T-helper 2 cell treated with Interferon-gamma antibody and Interleukin-4, amounts not matched to agents 5 μg/mL and 100 μg/mL, for 36 hours (primary cell): ENCODE measurements around the gene CDX1.
A peak's percentile ranks its signal among the peaks of the same experiment; 100 is the strongest.

Source experiments
- DNase-seq: peaks from one replicate; pipeline ENCODE4 v3.0.0; 2021; ENCODE audit warnings: low spot score
- H3K27ac Mint-ChIP-seq: one replicate; pipeline ENCODE4 v1.8.0; 2021; ENCODE audit warnings: mild to moderate bottlenecking, mixed read lengths
- H3K27me3 Mint-ChIP-seq: one replicate; pipeline ENCODE4 v1.8.0; 2021; ENCODE audit warnings: low read depth, mixed read lengths
- H3K36me3 Mint-ChIP-seq: one replicate; pipeline ENCODE4 v1.8.0; 2021; ENCODE audit warnings: low read depth, mixed read lengths
- H3K4me1 Mint-ChIP-seq: one replicate; pipeline ENCODE4 v1.8.0; 2021; ENCODE audit warnings: low read depth, mixed read lengths
- H3K4me3 Mint-ChIP-seq: one replicate; pipeline ENCODE4 v1.8.0; 2022; ENCODE audit warnings: mild to moderate bottlenecking, moderate library complexity, mixed read lengths
- H3K9me3 Mint-ChIP-seq: one replicate; pipeline ENCODE4 v1.8.0; 2021; ENCODE audit warnings: mixed read lengths

The CDX1 gene

GRCh38 chr5:150125334-150125733 lies 41.2 kb upstream of the CDX1 start:
- H3K4me1 Mint-ChIP-seq = peaks cover 3% of the 10 kb centered on the region
- no peak overlapping the region for H3K27ac Mint-ChIP-seq
- DNase-seq = no peak
- H3K4me3 Mint-ChIP-seq = no peak overlapping the region
- no peaks in the 10 kb centered on the region for H3K36me3 Mint-ChIP-seq
- H3K27me3 Mint-ChIP-seq = no peaks in the 10 kb centered on the region
- no peaks in the 10 kb centered on the region for H3K9me3 Mint-ChIP-seq

GRCh38 chr5:150126199-150126920 lies 40.2 kb upstream of the CDX1 start:
- no peaks in the 10 kb centered on the region for H3K9me3 Mint-ChIP-seq
- peaks cover 3% of the 10 kb centered on the region for H3K4me1 Mint-ChIP-seq
- H3K36me3 Mint-ChIP-seq = no peaks in the 10 kb centered on the region
- no peak overlapping the region for H3K4me3 Mint-ChIP-seq
- H3K27me3 Mint-ChIP-seq = no peaks in the 10 kb centered on the region
- DNase-seq = no peak
- H3K27ac Mint-ChIP-seq = no peak overlapping the region

GRCh38 chr5:150126921-150127265 lies 39.7 kb upstream of the CDX1 start:
- Mint-ChIP-seq H3K36me3 (no peaks in the 10 kb centered on the region), H3K27me3 (no peaks in the 10 kb centered on the region), H3K4me3 (no peak overlapping the region), H3K4me1 (peaks cover 2% of the 10 kb centered on the region), H3K9me3 (no peaks in the 10 kb centered on the region), H3K27ac (no peak overlapping the region)
- DNase-seq = no peak

GRCh38 chr5:150129454-150129812 lies 37.1 kb upstream of the CDX1 start:
- no peaks in the 10 kb centered on the region for H3K27me3 Mint-ChIP-seq
- H3K9me3 Mint-ChIP-seq = no peaks in the 10 kb centered on the region
- no peaks in the 10 kb centered on the region for H3K4me1 Mint-ChIP-seq
- no peak overlapping the region for H3K27ac Mint-ChIP-seq
- H3K4me3 Mint-ChIP-seq = no peak overlapping the region
- no peak for DNase-seq
- no peaks in the 10 kb centered on the region for H3K36me3 Mint-ChIP-seq

- Mint-ChIP-seq H3K27me3 (no peaks in the 10 kb centered on the region), H3K27ac (no peak overlapping the region), H3K36me3 (no peaks in the 10 kb centered on the region), H3K4me1 (no peaks in the 10 kb centered on the region), H3K4me3 (no peak overlapping the region), H3K9me3 (no peaks in the 10 kb centered on the region)
- DNase-seq = peak; percentile 19
Observed at GRCh38 chr5:150129813-150130492, 36.6 kb upstream of the CDX1 start.

- Mint-ChIP-seq H3K27me3 (no peaks in the 10 kb centered on the region), H3K27ac (no peak overlapping the region), H3K36me3 (no peaks in the 10 kb centered on the region), H3K4me3 (no peak overlapping the region), H3K4me1 (no peaks in the 10 kb centered on the region), H3K9me3 (no peaks in the 10 kb centered on the region)
- no peak for DNase-seq
Observed at GRCh38 chr5:150130493-150130922, 36.1 kb upstream of the CDX1 start.

- no peak for DNase-seq
- Mint-ChIP-seq H3K27ac (no peak overlapping the region), H3K4me3 (no peak overlapping the region), H3K4me1 (no peaks in the 10 kb centered on the region), H3K27me3 (no peaks in the 10 kb centered on the region), H3K9me3 (no peaks in the 10 kb centered on the region), H3K36me3 (no peaks in the 10 kb centered on the region)
Observed at GRCh38 chr5:150131461-150131860, 35.1 kb upstream of the CDX1 start.

GRCh38 chr5:150131978-150132694 lies 34.4 kb upstream of the CDX1 start:
- Mint-ChIP-seq H3K36me3 (no peaks in the 10 kb centered on the region), H3K27ac (no peak overlapping the region), H3K27me3 (no peaks in the 10 kb centered on the region), H3K4me1 (no peaks in the 10 kb centered on the region), H3K9me3 (no peaks in the 10 kb centered on the region), H3K4me3 (no peak overlapping the region)
- no peak for DNase-seq

- Mint-ChIP-seq H3K4me1 (no peaks in the 10 kb centered on the region), H3K9me3 (no peaks in the 10 kb centered on the region), H3K4me3 (no peak overlapping the region), H3K27ac (no peak overlapping the region), H3K27me3 (no peaks in the 10 kb centered on the region), H3K36me3 (no peaks in the 10 kb centered on the region)
- DNase-seq = no peak
Observed at GRCh38 chr5:150132740-150133139, 33.8 kb upstream of the CDX1 start.

- no peaks in the 10 kb centered on the region for H3K27me3 Mint-ChIP-seq
- H3K9me3 Mint-ChIP-seq = no peaks in the 10 kb centered on the region
- H3K4me3 Mint-ChIP-seq = no peak overlapping the region
- no peak for DNase-seq
- H3K27ac Mint-ChIP-seq = no peak overlapping the region
- H3K36me3 Mint-ChIP-seq = no peaks in the 10 kb centered on the region
- H3K4me1 Mint-ChIP-seq = no peaks in the 10 kb centered on the region
Observed at GRCh38 chr5:150133581-150134197, 32.9 kb upstream of the CDX1 start.

GRCh38 chr5:150134198-150134588 lies 32.4 kb upstream of the CDX1 start:
- Mint-ChIP-seq H3K9me3 (no peaks in the 10 kb centered on the region), H3K4me3 (no peak overlapping the region), H3K36me3 (no peaks in the 10 kb centered on the region)

GRCh38 chr5:150135557-150136304 lies 30.8 kb upstream of the CDX1 start:
- H3K9me3 Mint-ChIP-seq = no peaks in the 10 kb centered on the region
- no peaks in the 10 kb centered on the region for H3K27me3 Mint-ChIP-seq

More at GRCh38 chr5:150134198-150134588, 32.4 kb upstream of the CDX1 start:
- Mint-ChIP-seq H3K27me3 (no peaks in the 10 kb centered on the region), H3K27ac (no peak overlapping the region), H3K4me1 (no peaks in the 10 kb centered on the region)
- no peak for DNase-seq

GRCh38 chr5:150136305-150137167 lies 30.0 kb upstream of the CDX1 start:
- H3K4me1 Mint-ChIP-seq = no peaks in the 10 kb centered on the region
- H3K27me3 Mint-ChIP-seq = no peaks in the 10 kb centered on the region
- no peaks in the 10 kb centered on the region for H3K9me3 Mint-ChIP-seq
- H3K4me3 Mint-ChIP-seq = no peak overlapping the region
- no peak overlapping the region for H3K27ac Mint-ChIP-seq
- DNase-seq = no peak
- H3K36me3 Mint-ChIP-seq = no peaks in the 10 kb centered on the region

More at GRCh38 chr5:150135557-150136304, 30.8 kb upstream of the CDX1 start:
- Mint-ChIP-seq H3K4me3 (no peak overlapping the region), H3K36me3 (no peaks in the 10 kb centered on the region), H3K4me1 (no peaks in the 10 kb centered on the region), H3K27ac (no peak overlapping the region)
- DNase-seq = no peak
